Activated CD4-positive, alpha-beta T cell treated with anti-CD3 and anti-CD28 coated beads for 24 hours (primary cell): ENCODE measurements around the gene TRIM24.

Source experiments
- DNase-seq, 2 donors: peaks; one replicate each; pipeline ENCODE4 v3.0.0-alpha.2; 2020; ENCODE audit warnings: low read depth in 2 of 2

TRIM24 gene

DNA sequence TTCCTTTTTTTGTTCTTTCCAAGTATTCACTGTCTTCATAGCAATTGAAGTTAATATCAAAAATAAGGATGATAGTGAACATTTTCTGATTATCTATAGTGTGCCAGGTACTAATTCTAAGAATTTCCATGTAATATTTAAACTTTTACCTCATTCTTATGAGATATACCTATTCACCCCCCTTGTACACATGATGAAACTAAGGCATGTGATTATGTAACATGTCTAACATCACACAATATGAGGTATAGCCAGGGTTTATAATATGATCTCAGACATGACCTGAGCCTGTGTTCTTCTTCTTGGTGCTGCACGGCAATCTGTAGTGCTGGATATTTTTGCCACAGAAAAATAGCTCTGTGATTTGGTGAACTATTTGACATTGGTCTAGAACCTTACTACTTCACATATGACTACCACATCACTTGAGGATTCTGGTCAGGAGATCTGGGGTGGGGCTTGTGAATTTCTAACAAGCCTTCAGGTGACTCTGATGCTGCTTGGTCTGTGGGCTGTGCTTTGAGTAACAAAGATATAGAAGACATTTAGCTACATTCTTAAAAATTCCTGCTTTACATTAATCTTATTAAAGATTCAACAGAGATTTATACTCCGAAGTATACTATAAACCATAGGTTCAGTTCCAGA, 79.1 kb downstream of the TRIM24 start:
- DNase-seq: no peak

- no peak for DNase-seq
Measured at GRCh38 chr7:138542183-138542582, 82.1 kb downstream of the TRIM24 start.

- no peak for DNase-seq
Measured at GRCh38 chr7:138543739-138544138, 83.7 kb downstream of the TRIM24 start.

DNA sequence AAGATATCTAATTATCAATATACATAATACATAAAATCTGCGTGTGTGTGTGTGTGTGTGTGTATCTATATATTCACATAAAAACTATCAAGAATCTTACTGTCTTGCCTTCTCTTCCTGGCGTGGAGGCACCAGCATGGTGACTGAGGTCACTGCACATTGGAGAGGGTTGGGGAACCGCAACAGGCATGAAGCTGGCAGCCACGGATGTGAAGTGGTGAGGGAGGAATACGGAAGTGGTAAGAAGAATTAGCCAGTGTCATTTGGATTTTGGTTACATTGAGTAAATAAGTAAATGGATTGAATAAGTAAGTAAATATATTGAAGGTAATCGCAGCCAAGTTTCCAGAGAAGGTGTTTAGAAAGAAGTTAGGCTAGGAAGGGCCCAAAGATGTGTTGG, 85.1 kb downstream of the TRIM24 start:
- DNase-seq: no peak

DNA sequence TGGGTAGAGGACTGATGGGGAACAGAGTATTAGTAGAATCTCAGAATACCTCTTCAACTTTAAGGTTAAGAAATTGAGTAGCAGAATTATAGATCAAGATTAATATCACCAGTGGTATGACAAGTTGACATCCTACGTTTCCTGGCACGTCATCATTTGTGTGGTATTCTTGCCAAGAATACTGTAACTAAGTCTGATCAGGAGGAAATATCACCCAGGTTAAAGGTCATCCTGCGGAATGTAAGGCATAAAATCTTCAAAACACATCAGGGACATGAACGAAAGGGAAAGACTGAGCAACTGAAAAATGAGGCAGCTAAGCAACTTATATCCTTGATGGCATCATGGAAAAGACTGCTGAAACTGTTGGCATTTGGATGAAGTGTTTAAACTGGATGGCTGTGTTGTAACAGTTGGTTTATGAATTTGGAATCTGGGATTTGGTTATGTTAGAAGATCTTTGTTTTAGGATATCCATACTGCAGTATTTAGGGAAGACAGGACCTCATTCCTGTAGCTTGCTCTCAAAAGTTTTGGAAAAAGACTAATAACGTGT, 86.1 kb downstream of the TRIM24 start:
- DNase-seq: no peak

DNA sequence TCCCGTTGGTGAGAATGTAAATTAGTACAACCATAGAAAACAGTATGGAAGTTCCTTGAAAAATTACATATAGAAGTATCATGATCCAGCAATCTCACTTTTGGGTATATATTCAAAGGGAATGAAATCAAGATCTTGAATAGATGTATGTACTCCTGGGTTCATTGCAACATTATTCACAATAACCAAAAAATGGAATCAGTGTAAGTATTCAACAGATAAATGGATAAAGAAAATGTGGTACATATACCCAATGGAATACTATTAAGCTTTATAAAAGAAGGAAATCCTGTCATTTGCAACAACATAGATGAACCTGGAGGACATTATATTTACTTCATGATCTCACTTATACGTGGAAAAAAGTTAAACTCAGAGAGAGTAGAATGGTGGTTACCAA, 86.8 kb downstream of the TRIM24 start:
- DNase-seq: no peak

DNA sequence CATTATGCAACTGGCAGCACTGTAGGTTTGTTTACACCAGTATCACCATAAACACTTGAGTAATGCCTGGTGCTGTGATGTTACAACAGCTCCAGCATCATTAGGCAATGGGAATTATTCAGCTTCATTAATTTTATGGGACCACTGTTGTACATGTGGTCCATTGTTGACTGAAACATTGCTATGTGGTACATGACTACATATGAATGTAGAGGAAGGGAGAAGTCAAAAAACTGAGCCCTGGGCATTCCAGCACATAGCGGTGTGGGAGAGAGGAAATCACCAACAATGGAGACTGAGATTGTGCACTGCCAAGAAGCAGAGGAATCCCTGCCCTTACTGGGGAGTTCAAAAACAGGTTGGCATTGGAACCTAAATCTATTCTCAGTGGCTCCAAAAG, 89.0 kb downstream of the TRIM24 start:
- no peak for DNase-seq

- no peak for DNase-seq
Measured at GRCh38 chr7:138550337-138550736, 90.3 kb downstream of the TRIM24 start.

DNA sequence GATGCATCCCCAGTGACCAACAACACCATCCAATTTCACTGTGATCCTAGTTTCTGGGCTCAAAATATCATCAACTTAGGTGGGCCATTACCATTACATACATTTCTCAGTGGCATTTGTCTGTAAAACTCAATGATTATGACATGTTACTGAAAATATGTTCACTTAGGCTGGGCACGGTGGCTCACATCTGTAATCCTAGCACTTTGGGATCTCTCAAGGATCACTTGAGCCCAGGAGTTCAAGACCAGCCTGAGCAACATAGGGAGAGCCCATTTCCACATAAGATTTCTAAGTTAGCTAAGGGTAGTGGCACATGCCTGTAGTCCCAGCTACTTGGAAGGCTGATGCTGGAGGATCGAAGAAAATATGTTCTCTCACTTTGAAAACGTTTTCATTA, 91.0 kb downstream of the TRIM24 start:
- DNase-seq: no peak

DNA sequence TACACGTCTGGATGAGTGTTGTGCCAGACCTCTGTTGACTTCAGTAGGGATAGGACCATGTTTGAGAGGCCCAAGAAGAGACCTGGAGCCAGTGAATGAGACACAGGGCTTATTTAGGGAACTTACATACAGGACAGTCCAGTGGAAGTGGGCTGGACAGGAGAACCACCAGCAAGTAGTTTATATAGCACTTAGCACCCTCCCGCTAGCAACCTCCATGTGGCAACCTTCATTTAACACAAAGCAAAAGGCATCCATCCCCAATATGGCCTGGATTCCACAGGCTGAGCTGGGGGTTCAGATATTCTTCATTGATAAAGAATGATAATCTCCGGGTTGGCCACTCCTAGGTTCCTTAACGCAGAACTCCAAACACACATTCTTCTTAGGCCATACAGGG, 93.7 kb downstream of the TRIM24 start:
- DNase-seq: no peak

DNA sequence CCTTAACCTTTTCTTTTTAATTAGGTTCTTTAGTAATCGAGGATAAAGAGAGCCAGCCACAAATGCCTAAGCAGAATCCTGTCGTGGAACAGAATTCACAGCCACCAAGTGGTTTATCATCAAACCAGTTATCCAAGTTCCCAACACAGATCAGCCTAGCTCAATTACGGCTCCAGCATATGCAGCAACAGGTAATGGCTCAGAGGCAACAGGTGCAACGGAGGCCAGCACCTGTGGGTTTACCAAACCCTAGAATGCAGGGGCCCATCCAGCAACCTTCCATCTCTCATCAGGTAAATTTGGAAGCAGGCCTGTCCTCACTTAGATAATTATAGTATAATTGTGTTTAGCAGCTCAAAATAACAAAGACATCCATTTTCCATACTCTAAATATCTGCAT, 94.6 kb downstream of the TRIM24 start:
- no peak for DNase-seq

- no peak for DNase-seq
Measured at GRCh38 chr7:138555684-138556083, 95.6 kb downstream of the TRIM24 start.

DNA sequence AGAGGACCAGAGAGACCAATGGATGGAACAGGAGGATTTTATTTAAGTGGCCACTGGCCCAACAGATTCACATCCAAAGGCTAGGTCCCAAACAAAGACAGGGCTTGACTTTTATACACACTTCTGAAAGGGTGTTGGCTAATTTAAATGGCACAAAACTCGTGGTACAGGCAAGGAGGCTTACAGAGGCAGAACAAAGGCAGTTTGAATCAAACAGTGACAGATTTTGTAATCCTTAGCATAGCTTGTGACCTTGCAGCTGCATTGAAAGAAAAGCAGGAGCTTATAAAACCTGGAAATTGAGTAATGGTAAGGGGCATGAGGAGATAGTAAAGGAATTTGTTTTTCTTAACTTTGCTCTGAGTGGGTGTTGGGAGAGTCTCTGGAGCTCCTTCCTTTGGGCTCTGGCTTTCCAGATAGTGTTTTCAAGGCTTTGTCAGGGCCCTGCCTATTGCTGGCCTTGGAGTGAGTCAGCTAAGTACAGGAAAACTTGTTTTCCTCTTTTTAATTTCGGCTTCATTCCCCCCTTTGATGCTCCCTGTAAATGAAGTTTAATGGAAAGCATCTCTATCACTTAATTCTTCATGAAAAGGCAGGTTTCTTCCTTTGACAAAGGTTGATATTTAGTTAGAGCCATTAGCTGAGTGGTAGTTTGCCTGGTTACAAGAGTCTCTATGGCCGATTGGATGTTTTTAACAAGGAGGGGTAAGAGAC, 96.9 kb downstream of the TRIM24 start:
- no peak for DNase-seq

DNA sequence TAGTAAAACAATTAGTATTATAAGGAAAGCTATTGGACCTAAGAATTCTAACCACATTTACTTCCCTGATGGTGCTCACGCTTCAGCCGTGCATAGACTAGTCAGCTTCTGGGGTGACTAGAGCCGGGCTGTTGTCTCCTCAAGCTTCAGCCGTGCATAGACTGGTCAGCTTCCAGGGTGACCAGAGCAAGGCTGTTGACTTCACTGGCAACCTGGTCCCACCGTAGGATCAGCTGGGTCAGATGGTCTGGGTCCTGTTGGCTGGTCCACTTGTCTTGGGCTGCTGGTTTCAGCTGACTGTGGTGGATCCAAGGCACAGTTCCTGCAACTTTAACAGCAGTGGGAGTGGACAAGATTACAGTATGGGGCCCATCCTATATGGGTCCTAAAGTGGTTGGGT, 99.4 kb downstream of the TRIM24 start:
- no peak for DNase-seq

- DNase-seq: no peak
Measured at GRCh38 chr7:138563808-138564207, 103.7 kb downstream of the TRIM24 start.

GRCh38 chr7:138564365-138564764, 104.3 kb downstream of the TRIM24 start:
- DNase-seq: no peak

- no peak for DNase-seq
Measured at GRCh38 chr7:138565071-138565450, 105.0 kb downstream of the TRIM24 start.

DNA sequence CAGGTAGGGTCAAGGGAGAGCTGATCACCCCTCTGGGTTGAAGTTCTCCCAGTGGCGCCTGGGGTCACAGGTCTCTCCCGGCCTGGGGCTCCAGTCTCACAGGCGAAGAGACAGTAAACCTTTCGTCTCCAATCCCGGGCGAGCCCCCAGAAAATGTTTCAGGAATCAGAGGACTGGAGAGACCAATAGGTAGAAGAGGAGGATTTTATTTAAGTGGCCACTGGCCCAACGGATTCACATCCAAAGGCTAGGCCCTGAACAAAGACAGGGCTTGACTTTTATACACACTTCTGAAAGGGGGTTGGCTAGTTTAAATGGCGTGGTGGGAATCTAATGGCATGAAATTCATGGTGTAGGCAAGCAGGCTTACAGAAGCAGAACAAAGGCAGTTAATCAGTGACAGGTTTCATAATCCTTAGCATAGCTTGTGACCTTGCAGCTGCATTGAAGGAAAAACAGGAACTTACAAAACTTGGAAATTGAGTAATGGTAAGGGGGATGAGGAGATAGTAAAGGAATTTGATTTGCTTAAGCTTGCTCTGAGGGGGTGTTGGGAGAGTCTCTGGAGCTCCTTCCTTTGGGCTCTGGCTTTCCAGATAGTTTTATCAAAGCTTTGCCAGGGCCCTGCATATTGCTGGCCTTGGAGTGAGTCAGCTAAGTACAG, 105.5 kb downstream of the TRIM24 start:
- no peak for DNase-seq

DNA sequence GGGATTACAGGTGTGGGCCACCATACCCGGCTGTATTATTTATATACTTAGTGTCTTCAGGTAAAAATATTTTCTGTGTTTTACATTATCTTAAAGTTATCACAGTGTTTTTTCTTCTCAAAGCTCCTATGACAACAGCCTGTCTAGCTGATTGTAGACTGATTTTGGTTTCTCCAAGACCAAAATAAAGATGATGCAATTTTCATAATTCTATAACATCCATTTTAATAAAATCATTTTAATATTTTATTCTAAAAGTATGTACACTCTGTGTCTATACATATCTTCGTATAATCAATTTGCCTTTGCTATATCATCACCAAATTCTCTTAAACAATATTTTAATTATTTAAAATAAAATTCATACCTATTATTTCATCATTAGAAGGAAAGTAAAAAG, 108.6 kb downstream of the TRIM24 start:
- DNase-seq: no peak

DNA sequence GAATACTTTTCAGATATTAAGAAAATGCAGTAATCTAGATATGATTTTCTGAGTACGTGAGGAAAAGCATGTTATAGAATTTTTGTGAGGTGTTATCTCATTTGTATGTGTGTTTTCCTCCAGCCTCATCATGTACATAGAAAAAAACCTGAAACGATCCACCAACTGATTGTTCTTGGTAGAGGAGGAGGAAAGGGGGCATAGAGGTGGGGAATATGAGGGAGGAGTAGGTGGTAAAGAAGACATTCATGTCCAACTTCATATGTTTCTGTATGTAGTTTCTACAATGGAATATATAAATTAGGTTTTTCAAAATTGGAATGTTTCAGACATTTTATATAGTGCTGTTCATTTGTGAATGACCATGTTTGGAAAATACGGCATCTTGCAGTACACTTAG, 109.4 kb downstream of the TRIM24 start:
- no peak for DNase-seq

- no peak for DNase-seq
Measured at GRCh38 chr7:138570715-138571114, 110.7 kb downstream of the TRIM24 start.

- DNase-seq: no peak
Measured at GRCh38 chr7:138573741-138574140, 113.7 kb downstream of the TRIM24 start.

GRCh38 chr7:138575897-138576428, 115.9 kb downstream of the TRIM24 start:
- DNase-seq: no peak
